GM18868 (cell line): ENCODE measurements around the gene CDKAL1.

Source experiments
- ATAC-seq: cut with Tn5 transposase; IDR thresholded peaks from one replicate; pipeline ENCODE4 v1.9.1; 2021; ENCODE audit warnings: mild to moderate bottlenecking, moderate library complexity; ENCODE audit not compliant: unreplicated experiment

Gene CDKAL1

DNA sequence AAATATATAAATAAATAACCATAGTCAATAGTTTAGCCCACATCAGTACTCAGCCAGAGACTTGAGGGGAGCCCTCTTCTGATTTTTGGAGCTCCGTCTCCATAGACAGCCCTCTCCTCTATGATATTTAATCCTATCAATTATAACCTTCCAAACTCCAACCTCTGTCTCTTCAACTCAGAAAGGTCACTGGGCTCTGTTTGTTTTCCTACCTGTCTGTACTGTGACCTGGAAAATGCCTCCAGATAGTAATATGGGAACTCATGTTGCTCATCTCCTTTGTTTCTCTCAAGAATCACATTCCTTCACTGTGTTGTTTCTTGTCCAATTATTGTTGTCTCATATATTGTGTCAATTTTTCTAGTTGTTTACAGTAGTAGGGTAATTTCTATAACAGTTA is 409.7 kb downstream of the CDKAL1 start:
- no peak for ATAC-seq

DNA sequence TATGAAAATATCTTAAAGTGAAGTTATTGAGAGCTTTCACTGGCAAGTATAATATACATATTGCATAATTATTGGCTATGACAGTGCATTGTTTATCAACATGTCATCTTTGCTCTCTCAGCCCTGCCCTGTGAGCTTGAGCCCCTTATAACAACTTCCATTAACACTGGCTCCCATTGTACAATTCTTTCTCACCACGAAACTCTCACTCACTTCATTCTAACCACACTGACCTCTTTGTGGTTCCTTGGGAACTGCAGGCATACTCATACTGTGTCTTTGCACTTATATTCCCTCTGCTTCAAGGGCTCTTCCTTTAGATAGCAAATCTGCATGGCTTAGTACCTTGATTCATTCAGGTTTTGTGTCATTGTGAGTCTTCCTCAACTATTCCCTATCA is 411.8 kb downstream of the CDKAL1 start:
- peak; percentile 97 for ATAC-seq

DNA sequence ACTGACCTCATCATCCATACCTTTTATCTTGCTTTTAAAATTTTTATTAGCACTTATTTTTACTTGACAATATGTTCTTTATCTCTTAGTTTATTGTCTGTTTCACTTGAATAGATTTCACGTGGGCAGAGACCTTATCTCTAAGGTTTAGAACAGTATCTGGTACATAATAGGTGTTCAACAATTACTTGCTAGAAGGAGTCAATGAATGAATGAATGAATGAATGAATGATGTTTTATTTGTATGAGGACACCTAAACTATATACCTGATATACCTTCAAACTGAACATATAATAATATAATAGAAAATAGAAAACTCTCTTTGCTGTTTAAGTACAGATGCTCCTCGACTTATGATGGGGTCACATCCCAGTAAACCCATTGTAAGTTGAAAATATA is 412.6 kb downstream of the CDKAL1 start:
- ATAC-seq = no peak

DNA sequence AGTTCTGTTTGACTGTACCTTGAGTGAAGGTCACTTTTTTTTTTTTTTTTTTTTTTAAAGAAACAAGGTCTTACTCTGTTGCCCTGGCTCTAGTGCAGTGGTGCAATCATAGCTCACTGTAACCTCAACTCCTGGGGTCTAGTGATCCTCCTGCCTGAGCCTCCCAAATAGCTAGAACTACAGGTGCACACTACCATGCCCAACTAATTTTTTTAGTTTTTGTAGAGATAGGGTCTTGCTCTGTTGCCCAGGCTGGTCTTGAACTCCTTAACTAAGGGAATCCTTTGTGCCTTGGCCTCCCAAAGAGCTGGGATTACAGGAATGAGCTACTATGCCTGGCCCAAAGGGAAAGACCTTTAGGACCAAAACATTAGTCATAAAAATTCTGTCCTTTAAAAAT is 413.7 kb downstream of the CDKAL1 start:
- ATAC-seq = no peak

DNA sequence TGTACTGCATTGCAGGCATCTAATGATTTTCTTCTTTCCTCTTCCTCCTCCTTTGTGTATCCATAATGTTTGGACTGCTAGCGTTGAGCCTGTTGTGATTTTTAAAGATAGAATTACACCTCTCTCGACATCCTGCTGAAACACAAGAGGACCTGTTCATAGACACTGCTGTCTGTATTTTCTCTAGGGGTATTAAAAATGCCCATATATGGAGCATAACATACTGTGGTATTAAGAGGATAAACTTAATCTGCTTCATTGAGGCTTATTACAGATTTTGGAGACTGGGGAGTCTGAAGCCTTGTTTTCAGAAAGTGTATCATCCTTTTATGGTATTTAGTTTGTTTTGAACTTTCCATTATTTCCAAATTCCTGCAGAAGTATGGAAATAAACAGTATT is 414.3 kb downstream of the CDKAL1 start:
- ATAC-seq = no peak

DNA sequence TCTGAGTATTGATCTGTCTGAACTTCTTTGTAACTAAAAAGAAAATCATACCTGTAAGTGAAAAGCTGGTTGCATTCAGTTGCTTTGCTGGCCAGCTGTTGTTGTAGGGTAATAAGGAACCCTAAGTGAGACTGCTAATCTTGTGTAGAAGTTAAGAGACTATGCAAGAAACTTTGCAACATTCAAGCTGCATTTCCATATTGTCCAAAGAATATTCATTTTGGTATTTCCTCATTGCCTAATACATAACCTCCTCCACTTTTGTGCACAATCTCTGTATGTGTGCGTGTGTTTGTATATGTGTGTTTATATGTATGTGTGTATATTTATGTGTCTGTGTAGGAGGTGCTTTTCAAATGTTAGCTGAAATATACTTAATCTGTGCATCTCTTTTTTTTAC is 414.9 kb downstream of the CDKAL1 start:
- no peak for ATAC-seq

DNA sequence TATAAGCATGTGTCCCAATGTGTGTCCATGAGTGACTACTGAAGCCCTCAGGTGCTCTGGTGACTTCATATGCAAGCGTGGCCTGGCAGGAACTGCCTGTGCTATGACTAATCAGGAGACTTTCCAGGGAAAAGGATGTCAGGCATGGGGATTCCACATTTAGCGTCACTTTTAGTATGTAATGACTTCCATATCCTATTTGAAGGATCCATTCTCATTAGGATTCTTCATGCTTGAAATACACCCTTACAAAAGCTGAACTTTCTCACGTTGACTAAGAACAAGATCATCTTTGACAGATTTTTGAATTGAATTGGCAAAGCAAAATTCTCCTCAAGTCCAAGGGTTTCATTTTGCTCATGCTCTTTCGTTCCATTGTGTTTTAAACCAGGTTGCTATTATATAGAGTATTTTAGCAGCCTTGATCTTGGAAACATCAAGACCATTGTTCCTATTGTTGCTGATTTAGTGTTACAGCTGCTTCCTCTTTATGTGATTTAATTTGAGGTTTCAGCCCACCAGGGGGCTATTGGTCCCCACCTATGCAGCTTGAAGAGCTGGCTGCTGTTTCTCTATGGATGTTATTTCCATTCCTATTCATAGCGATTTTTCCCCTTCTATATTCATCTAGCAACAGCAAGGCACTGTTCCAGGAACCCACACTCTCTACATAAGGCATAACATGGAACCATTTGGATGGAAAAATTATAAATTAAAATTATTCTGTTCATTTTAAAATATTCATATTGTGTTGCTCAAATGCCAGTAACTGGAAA is 418.6 kb downstream of the CDKAL1 start:
- ATAC-seq = no peak

DNA sequence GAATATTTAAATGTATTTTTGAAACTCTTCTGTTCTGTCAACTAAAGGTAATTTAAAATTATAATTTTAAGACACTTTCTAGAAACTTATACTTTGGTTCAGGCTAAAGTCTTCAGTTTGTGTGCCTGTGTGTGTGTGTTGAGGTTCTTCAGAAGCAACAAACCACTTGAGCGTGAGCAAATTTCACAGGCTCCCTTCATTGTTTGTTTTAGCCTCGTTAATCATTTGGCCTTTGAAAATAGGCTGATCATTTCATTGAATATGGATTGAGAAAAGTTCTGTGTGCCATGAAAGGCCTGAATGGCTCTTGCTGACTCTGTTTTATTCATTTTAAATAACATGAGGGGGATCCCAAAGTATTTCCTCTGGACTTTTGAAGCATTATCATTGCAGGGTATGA is 420.1 kb downstream of the CDKAL1 start:
- ATAC-seq = no peak

DNA sequence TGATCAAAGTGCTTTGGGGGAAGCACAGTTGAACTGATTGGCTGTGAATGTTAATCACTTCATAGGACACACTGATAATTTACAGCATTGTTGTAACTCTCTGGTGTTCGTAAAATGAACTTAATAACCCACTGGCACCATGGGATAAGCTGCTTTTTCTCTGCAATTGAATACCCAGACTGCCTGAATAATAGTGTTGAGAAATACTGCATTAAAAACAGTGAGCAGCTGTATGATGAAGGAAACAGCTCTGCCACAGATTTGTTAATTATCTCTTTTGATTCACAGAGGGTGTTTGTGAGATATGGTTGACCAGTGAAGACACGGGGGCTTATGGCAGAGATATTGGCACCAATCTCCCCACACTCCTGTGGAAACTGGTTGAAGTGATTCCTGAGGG is 420.9 kb downstream of the CDKAL1 start:
- ATAC-seq = no peak

DNA sequence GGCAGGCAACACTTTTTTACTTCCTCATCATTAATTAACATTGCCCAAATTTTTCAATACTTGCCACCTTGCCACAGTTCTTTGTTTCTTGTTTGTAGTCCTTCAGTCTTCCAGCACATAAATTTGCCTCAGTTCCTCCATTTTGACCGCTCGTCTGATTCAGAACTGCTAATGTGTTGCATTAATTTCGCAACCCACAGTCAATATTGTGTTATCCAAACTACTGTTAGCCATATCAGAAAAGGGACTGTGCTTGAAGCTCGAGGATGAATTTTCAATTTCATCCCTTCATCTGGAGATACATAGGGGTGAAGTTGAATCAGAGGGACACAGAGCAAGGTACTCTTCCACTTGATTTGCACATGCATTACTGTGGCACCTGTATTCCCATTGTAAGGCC is 421.5 kb downstream of the CDKAL1 start:
- no peak for ATAC-seq

DNA sequence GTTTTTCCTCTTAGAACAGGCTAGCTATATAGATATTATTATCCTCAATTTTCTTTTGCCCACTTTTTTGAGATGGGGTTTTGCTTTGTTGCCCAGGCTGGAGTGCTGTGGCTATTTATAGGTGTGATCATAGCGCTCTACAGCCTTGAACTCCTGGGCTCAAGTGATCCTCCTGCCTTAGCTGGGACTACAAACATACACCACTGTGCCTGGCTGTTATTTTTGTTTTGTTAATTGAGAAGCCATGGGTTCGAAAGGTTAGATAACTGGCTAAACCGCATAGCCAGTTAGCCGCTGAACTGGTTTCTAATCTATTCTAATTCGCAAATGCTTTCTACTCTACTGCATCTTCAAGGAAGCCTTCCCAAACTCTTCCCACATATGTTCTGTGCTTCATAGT is 425.8 kb downstream of the CDKAL1 start:
- ATAC-seq = no peak

DNA sequence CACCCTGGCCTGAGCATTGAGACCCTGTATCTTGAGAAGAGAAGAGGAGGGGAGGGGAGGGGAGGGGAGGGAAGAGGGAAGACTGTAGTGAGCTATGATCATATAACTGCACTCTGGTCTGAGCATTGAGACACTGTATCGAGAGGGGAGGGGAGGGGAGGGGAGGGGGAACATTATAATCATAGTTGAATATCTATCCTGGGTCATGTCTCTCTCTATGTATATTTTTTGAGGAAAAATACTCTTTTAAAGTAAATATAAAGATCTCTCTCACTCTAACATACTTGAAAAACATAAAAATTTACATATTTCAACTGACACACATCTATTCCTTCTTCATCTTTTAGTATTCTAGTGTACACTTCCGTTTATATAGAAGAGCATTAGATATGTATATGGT is 431.0 kb downstream of the CDKAL1 start:
- no peak for ATAC-seq

DNA sequence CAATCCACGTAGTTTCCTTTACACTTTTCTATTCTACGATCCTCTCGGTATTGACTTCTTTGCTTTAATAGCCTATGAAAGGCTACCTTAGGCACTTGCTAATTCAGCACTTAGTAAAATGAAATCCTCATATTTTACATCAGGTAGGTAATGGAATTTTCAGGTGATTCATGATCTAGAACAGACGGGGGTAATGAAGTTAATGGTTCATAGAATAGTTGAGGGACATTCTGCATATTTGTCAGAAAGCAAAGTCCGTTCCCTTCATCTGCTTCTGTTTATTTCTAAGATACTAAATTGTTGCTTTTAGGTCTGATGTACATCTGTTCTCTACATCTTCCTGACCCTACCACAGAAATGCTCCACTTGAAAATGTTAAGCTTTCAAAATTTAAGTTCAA is 431.7 kb downstream of the CDKAL1 start:
- no peak for ATAC-seq

DNA sequence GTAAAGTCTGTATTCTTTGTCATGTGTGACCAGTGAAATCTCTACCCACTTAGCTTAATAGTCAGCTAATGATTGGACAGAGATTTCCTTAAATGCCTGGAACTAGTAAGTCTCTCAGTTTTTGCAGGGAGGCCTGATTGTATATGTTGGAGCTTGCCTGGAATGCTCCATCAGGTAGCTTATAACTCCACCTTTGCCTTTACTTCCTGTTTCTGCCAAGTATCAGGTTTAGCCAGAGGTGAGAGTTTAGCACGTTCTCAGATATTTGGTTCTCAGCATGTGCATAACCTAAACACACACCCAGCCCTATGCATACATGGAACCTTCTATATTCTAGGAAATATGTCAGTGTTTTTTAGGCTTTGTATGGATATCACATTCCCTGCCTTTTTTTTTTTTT is 435.3 kb downstream of the CDKAL1 start:
- no peak for ATAC-seq

DNA sequence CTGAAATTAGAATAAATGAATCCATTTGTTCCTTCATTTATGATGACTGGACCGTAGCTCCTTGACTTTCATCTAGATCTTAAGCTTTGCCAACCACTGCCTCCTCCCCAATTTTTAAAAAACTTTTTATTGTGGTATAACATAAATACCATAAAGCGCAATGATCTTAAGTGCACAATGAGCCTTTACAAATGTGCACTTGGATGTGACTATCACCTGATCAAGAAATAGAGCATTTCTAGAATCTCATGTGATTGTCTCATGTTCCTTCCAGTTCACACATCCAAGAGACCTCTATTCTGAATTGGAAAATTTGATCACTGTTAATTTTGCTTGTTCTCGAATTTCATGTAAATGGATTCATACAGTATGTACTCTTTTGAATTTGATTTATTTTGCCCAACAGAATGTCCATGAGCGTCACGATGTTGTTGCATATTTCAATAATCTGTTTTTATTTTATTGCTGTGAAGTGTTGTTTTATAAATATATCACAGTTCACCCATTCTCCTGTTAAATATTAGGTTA is 442.2 kb downstream of the CDKAL1 start:
- no peak for ATAC-seq

DNA sequence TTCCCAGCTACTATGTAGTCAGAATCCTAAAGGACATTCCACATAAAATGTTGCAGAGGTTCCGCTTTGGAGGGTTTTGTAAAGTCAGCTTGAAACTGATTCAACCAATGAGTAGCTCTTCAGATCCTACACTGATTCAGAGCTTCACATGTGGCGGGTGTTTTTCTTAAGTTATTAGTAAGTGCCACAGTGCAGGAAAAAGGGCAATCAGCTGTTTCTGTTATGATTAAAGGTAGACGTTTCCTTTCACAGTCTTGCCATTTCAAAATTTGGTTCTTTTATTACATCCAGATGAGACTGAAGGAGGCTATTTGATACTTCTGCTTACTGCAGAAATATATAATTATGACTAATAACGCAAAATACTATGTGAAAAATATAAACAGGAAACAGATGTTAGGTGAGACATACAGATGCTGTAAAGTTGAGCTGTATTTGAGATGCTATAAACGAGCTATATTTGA is 443.9 kb downstream of the CDKAL1 start:
- ATAC-seq = peak; percentile 94

DNA sequence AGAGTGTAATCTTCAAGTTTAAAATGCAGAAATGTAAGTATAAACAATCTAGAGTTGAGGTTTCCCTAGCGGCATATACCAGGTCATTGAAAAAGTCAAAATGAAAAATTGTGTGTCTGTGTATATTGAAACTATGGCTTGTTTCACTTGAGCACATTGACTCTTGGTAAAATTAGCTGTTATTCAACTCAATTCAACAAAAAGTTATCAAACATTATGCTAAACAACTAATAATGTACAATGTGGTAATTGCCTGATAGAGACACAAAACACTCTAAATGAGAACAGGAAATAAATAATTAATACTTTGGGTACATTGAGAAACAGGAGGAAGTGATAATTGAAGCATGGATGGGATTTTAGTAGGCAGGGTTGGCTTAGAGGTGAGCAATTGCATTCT is 444.8 kb downstream of the CDKAL1 start:
- ATAC-seq = no peak

DNA sequence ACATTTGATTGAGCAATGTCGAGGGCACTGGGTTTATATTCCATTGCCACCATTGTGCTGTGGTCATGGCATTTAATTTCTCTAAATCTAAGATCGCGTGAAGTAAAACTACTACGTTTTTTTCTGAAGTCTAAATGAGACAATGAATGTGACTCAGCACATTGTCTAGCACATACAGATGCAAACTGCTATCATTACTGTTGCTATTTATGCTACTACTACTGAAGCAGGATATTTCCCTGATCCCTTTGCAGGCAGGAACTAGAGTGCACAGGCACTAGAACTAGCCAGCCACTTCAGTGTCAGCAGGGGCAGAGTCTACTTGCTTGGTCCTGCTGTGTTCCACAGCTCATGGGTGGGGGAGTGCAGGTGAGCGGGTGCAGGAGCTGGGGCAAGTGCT is 449.7 kb downstream of the CDKAL1 start:
- no peak for ATAC-seq

DNA sequence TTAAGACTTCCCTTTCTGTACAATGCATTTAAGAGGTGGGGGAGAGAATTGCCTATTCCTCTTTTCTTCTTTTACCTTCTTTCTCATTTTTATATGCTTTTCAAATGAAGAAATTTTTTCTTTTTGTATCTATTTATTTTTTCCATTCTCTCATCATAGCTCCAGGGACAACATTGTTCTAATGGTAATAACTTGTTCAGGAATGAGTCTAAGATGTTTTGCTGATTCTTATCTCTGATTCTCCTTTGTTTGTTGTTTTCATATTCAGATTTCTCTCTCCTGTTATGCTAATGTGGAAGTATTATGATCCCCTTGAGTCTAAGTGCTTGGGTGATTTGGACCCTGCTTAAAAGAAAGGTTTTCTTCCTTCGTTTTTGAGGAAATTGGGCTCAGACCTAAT is 451.6 kb downstream of the CDKAL1 start:
- ATAC-seq = no peak

DNA sequence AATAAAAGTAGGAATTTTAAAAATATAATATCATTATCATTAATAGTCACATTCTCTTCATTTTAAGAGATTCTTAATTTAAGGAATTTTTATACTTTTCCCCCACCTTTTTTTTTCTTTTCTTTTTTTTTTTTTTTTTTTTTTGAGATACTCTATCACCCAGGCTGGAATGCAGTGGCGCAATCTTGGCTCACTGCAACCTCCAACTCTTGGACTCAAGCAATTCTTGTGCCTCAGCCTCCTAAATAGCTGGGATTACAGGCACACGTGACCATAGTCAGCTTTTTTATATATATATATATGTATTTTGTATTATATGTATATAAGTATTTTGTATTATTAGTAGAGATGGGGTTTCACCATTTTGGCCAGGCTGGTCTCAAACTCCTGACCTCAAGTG is 457.7 kb downstream of the CDKAL1 start:
- no peak for ATAC-seq

DNA sequence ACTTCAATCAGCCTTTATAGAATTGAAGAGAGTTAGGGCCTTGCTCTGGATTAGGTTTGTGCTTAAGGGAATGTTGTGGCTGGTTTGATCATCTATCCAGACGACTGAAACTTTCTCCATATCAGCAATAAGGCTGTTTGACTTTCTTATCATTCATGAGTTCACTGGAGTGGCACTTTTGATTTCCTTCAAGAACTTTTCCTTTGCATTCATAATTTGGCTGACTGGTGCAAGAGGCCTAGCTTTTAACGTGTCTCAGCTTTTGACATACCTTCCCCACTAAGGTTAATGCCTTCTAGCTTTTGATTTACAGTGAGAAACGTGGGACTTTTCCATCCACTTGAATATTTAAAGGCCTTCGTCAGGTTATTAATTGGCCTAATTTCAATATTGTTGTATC is 461.8 kb downstream of the CDKAL1 start:
- ATAC-seq = no peak

DNA sequence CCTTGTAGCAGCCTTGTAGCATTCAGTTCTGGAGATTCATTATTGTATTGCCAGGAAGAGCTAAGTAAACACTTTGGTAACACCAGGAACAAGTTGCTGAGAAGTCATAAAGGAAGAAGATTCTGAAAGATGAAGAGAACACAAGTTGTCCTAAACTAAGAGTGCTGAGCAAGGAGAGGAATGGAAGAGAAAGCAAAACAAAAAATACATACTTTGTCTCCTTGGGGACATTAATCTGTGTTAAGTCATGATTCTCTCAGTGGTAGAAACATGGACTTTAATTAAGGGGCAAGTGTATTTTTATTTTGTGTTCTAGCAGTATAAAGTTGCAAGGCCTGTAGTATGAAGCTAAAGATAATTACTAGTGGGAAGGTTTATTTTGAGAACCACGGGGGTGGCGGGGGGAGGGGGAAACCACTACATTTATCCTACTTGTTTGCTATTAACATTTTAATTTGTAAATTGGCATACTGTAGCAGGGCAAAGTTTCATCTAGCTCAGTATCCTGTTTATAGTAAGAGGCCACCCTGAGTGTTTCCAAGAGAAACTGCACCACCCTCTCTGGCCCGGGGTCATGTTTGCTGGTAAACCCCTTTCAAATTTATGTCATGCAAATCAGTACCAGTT is 463.0 kb downstream of the CDKAL1 start:
- peak; percentile 43 for ATAC-seq

DNA sequence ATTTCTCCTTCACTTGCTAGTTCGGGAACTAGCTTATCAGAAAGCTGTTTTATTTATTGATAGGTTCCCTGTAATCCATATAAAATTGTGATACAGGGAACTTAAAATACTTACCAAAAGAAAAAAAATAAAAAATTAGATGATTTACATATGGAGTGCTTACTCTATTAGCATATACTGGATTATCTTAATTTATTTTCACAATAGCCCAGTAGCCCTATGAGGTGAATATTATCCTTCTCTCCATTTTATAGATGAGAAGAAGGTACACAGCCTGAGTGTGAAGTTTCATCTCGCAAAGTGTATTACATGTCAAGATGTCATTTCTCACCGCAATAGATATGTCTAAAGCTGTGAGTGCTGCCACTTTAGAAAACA is 463.5 kb downstream of the CDKAL1 start:
- ATAC-seq = no peak
